HEK293 (cell line): ENCODE measurements around the gene C8G.

ENCODE experiments used
- CTCF ChIA-PET: fragments of 350-600 bp; formaldehyde crosslinking; extraction: SDS; loops from one replicate; lab custom pipeline; 2021; ENCODE audit warnings: antibody characterized with exemption; lab: Yijun Ruan, JAX
- POLR2A ChIA-PET: fragments of 300-600 bp; formaldehyde crosslinking; extraction: SDS; loops from one replicate; lab custom pipeline; 2020; ENCODE audit warnings: antibody characterized with exemption, inconsistent platforms; lab: Yijun Ruan, JAX
- H3K27ac ChIP-seq: fragments of 200-500 bp; sonication (Bioruptor generic); 2 replicates; pipeline ENCODE4 v1.5.1; 2014; ENCODE audit warnings: low read depth, low read length, control low read depth, inconsistent platforms; ENCODE audit errors: extremely low read depth
- H3K36me3 ChIP-seq, 2 experiments: fragments of 200-500 bp in 1 of 2; sonication (Bioruptor generic) in 1 of 2; 1 replicate in 1 of 2; 2 replicates in 1 of 2; pipeline ENCODE4 v1.5.1; 2014 to 2017; ENCODE audit warnings: inconsistent platforms in 2 of 2, low read length in 2 of 2; ENCODE audit not compliant: control insufficient read depth in 2 of 2, insufficient read depth in 1 of 2
- H3K4me1 ChIP-seq: fragments of 200-500 bp; sonication (Bioruptor generic); 2 replicates; pipeline ENCODE4 v1.5.1; 2014; ENCODE audit warnings: mild to moderate bottlenecking, low read length, inconsistent platforms; ENCODE audit not compliant: control insufficient read depth, insufficient read depth
- H3K4me3 ChIP-seq: 2 replicates; pipeline ENCODE4 v1.5.1; 2011; ENCODE audit warnings: low read depth, mild to moderate bottlenecking, control low read depth, low read length, moderate library complexity
- H3K9me3 ChIP-seq: fragments of 200-500 bp; sonication (Bioruptor generic); 2 replicates; pipeline ENCODE4 v1.5.1; 2014; ENCODE audit warnings: low read depth, low read length, inconsistent platforms; ENCODE audit not compliant: control insufficient read depth, insufficient read depth
- ELK4 ChIP-seq: IDR thresholded peaks from 2 replicates; pipeline ENCODE4 v1.6.1; 2011; ENCODE audit warnings: mild to moderate bottlenecking, low read depth, low read length, borderline replicate concordance
- GFI1B ChIP-seq: fragments of 450-650 bp; formaldehyde crosslinking; IDR thresholded peaks from 2 replicates; pipeline ENCODE4 v1.5.1; 2016; ENCODE audit warnings: missing biosample characterization, missing genetic modification characterization
- GLIS2 ChIP-seq: fragments of 450-650 bp; formaldehyde crosslinking; IDR thresholded peaks from 2 replicates; pipeline ENCODE4 v1.5.1; 2016; ENCODE audit warnings: missing biosample characterization, missing genetic modification characterization
- HOXD13 ChIP-seq: sonication (generic); formaldehyde crosslinking; IDR thresholded peaks from 2 replicates; pipeline ENCODE4 v1.8.0; 2022; ENCODE audit warnings: missing genetic modification reagents, borderline replicate concordance
- KLF1 ChIP-seq: fragments of 450-650 bp; formaldehyde crosslinking; IDR thresholded peaks from 2 replicates; pipeline ENCODE4 v1.5.1; 2016; ENCODE audit warnings: missing biosample characterization, missing genetic modification characterization
- PATZ1 ChIP-seq: fragments of 450-650 bp; formaldehyde crosslinking; IDR thresholded peaks from 2 replicates; pipeline ENCODE4 v1.5.1; 2016; ENCODE audit warnings: missing biosample characterization, missing genetic modification characterization
- REST ChIP-seq: fragments of 450-650 bp; formaldehyde crosslinking; IDR thresholded peaks from 2 replicates; pipeline ENCODE4 v1.5.1; 2016; ENCODE audit warnings: missing biosample characterization, missing genetic modification characterization
- SCRT2 ChIP-seq: fragments of 450-650 bp; formaldehyde crosslinking; IDR thresholded peaks from 2 replicates; pipeline ENCODE4 v1.5.1; 2016; ENCODE audit warnings: missing biosample characterization, missing genetic modification characterization
- TCF7L2 ChIP-seq: IDR thresholded peaks from 2 replicates; pipeline ENCODE4 v1.6.1; 2011; ENCODE audit warnings: low read depth, mild to moderate bottlenecking, inconsistent platforms, low read length, moderate library complexity, borderline replicate concordance
- ZBTB48 ChIP-seq: fragments of 450-650 bp; formaldehyde crosslinking; IDR thresholded peaks from 2 replicates; pipeline ENCODE4 v1.5.1; 2016; ENCODE audit warnings: missing biosample characterization, missing genetic modification characterization
- ZBTB7A ChIP-seq: fragments of 450-650 bp; formaldehyde crosslinking; IDR thresholded peaks from 2 replicates; pipeline ENCODE4 v1.5.1; 2016; ENCODE audit warnings: low read depth, missing biosample characterization, missing genetic modification characterization
- ZNF114 ChIP-seq: fragments of 450-650 bp; formaldehyde crosslinking; IDR thresholded peaks from 2 replicates; pipeline ENCODE4 v1.5.0; 2017; ENCODE audit warnings: missing biosample characterization, missing genetic modification characterization
- ZNF138 ChIP-seq: fragments of 450-650 bp; formaldehyde crosslinking; IDR thresholded peaks from 2 replicates; pipeline ENCODE4 v1.5.1; 2016; ENCODE audit warnings: missing biosample characterization, missing genetic modification characterization, borderline replicate concordance
- ZNF16 ChIP-seq: fragments of 450-650 bp; formaldehyde crosslinking; IDR thresholded peaks from 2 replicates; pipeline ENCODE4 v1.5.1; 2016; ENCODE audit warnings: low read depth, missing biosample characterization, missing genetic modification characterization
- ZNF394 ChIP-seq: fragments of 450-650 bp; formaldehyde crosslinking; IDR thresholded peaks from 2 replicates; pipeline ENCODE4 v1.5.1; 2016; ENCODE audit warnings: missing biosample characterization, missing genetic modification characterization, mild to moderate bottlenecking, moderate library complexity, borderline replicate concordance
- ZNF449 ChIP-seq: fragments of 450-650 bp; formaldehyde crosslinking; IDR thresholded peaks from 2 replicates; pipeline ENCODE4 v1.5.1; 2017; ENCODE audit warnings: missing biosample characterization, mild to moderate bottlenecking, missing genetic modification characterization, moderate library complexity
- ZNF48 ChIP-seq: fragments of 450-650 bp; formaldehyde crosslinking; IDR thresholded peaks from 2 replicates; pipeline ENCODE4 v1.5.1; 2016; ENCODE audit warnings: missing biosample characterization, missing genetic modification characterization
- ZNF501 ChIP-seq: fragments of 450-650 bp; formaldehyde crosslinking; IDR thresholded peaks from 2 replicates; pipeline ENCODE4 v1.5.1; 2016; ENCODE audit warnings: missing biosample characterization, missing genetic modification characterization
- ZNF645 ChIP-seq: fragments of 450-650 bp; formaldehyde crosslinking; IDR thresholded peaks from 2 replicates; pipeline ENCODE4; 2016; ENCODE audit warnings: missing biosample characterization, missing genetic modification characterization
- ZNF76 ChIP-seq: fragments of 450-650 bp; formaldehyde crosslinking; IDR thresholded peaks from 2 replicates; pipeline ENCODE4; 2016; ENCODE audit warnings: low read depth, missing biosample characterization, missing genetic modification characterization, borderline replicate concordance
- ZNF768 ChIP-seq: fragments of 450-650 bp; formaldehyde crosslinking; IDR thresholded peaks from 2 replicates; pipeline ENCODE4 v1.5.1; 2018; ENCODE audit warnings: missing biosample characterization, mild to moderate bottlenecking, missing genetic modification characterization
- ZNF830 ChIP-seq: fragments of 450-650 bp; IDR thresholded peaks from 2 replicates; pipeline ENCODE4 v1.5.0; 2018; ENCODE audit warnings: missing biosample characterization, missing genetic modification characterization, low read depth, mild to moderate bottlenecking, moderate library complexity
- ZSCAN16 ChIP-seq: fragments of 450-650 bp; formaldehyde crosslinking; IDR thresholded peaks from 2 replicates; pipeline ENCODE4 v1.5.1; 2016; ENCODE audit warnings: missing biosample characterization, missing genetic modification characterization
- ZSCAN18 ChIP-seq: fragments of 450-650 bp; formaldehyde crosslinking; IDR thresholded peaks from 2 replicates; pipeline ENCODE4 v1.5.1; 2016; ENCODE audit warnings: missing biosample characterization, missing genetic modification characterization

C8G gene

GRCh38 chr9:136951541-136952320, 6.7 kb downstream of the C8G start, which contains the start of gene LCN12:
TSS of gene LCN12 (plus strand) at chr9:136952273. CDS start at chr9:136952328, 55 bp downstream.
- Histone ChIP-seq H3K4me3 (no peak within 1 kb of the TSS), H3K36me3 (no peaks in the 10 kb centered on the region), H3K27ac (no peak within 1 kb of the TSS), H3K4me1 (no peaks in the 10 kb centered on the region; the same call in 1 of the 2 replicates), H3K9me3 (no peaks in the 10 kb centered on the region)
- CTCF ChIA-PET = interaction anchor here (0.6 to 1.4 kb wide), 4 partner anchors 24 to 386 kb away, joined by 3 to 5 read pairs (median 4); partner anchors contain the start of gene PAXX
- POLR2A ChIA-PET = interaction anchor here (1.1 to 4.9 kb wide), 3 partner anchors 14 to 135 kb away, joined by 3 to 24 read pairs (median 3); partner anchors contain the start of gene PAXX
- TF ChIP-seq KLF1 (peak; percentile 57; the same call in 1 of the 2 replicates), ZNF449 (tag by site-specific recombination) (no peak), ZNF138 (no peak), PATZ1 (tag by site-specific recombination) (no peak), ZNF768 (tag by site-specific recombination) (no peak), ZNF48 (tag by site-specific recombination) (no peak), TCF7L2 (no peak), ELK4 (no peak), ZNF114 (tag by site-specific recombination) (no peak), ZNF645 (tag by site-specific recombination) (no peak), ZNF830 (tag by site-specific recombination) (no peak), ZNF501 (tag by site-specific recombination) (no peak), SCRT2 (tag by site-specific recombination) (peak; percentile 42), ZNF394 (tag by site-specific recombination) (no peak), HOXD13 (CRISPR knock-in tag) (no peak), ZBTB7A (tag by site-specific recombination) (no peak), GFI1B (tag by site-specific recombination) (no peak), GLIS2 (tag by site-specific recombination) (peak; percentile 63; the same call in 1 of the 2 replicates), ZBTB48 (tag by site-specific recombination) (no peak), ZSCAN16 (tag by site-specific recombination) (no peak), ZSCAN18 (tag by site-specific recombination) (no peak), ZNF16 (no peak), REST (no peak), ZNF76 (no peak)
